ENCODE results near the gene NOL6. TPM values are rescaled to one million over a fixed set of nuclear protein-coding genes. Genes with fewer than 3 reads are reported as not detected.

Gene NOL6
- total and polyA plus RNA-seq, 2 of the 13 experiments (the other 11 are each of a cell fraction or from before 2014, with no cell fraction given): 17.0 to 30.2 TPM

GRCh38 chr9:33415501-33416038 lies 58.2 kb downstream of the NOL6 start (continued):
- TF ChIP-seq, protein P1, sequence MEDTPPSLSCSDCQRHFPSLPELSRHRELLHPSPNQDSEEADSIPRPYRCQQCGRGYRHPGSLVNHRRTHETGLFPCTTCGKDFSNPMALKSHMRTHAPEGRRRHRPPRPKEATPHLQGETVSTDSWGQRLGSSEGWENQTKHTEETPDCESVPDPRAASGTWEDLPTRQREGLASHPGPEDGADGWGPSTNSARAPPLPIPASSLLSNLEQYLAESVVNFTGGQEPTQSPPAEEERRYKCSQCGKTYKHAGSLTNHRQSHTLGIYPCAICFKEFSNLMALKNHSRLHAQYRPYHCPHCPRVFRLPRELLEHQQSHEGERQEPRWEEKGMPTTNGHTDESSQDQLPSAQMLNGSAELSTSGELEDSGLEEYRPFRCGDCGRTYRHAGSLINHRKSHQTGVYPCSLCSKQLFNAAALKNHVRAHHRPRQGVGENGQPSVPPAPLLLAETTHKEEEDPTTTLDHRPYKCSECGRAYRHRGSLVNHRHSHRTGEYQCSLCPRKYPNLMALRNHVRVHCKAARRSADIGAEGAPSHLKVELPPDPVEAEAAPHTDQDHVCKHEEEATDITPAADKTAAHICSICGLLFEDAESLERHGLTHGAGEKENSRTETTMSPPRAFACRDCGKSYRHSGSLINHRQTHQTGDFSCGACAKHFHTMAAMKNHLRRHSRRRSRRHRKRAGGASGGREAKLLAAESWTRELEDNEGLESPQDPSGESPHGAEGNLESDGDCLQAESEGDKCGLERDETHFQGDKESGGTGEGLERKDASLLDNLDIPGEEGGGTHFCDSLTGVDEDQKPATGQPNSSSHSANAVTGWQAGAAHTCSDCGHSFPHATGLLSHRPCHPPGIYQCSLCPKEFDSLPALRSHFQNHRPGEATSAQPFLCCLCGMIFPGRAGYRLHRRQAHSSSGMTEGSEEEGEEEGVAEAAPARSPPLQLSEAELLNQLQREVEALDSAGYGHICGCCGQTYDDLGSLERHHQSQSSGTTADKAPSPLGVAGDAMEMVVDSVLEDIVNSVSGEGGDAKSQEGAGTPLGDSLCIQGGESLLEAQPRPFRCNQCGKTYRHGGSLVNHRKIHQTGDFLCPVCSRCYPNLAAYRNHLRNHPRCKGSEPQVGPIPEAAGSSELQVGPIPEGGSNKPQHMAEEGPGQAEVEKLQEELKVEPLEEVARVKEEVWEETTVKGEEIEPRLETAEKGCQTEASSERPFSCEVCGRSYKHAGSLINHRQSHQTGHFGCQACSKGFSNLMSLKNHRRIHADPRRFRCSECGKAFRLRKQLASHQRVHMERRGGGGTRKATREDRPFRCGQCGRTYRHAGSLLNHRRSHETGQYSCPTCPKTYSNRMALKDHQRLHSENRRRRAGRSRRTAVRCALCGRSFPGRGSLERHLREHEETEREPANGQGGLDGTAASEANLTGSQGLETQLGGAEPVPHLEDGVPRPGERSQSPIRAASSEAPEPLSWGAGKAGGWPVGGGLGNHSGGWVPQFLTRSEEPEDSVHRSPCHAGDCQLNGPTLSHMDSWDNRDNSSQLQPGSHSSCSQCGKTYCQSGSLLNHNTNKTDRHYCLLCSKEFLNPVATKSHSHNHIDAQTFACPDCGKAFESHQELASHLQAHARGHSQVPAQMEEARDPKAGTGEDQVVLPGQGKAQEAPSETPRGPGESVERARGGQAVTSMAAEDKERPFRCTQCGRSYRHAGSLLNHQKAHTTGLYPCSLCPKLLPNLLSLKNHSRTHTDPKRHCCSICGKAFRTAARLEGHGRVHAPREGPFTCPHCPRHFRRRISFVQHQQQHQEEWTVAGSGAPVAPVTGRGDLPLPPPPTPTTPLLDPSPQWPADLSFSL (CRISPR knock-in tag; IDR thresholded peaks at IDR 0.05): no peak
- TF ChIP-seq ZNF225 (CRISPR knock-in tag; IDR thresholded peaks at IDR 0.05) (no peak), BRCA1 (CRISPR knock-in tag; IDR thresholded peaks at IDR 0.05) (peak; percentile 66; the same call in 1 of the 2 replicates), ZHX1 (CRISPR knock-in tag; IDR thresholded peaks at IDR 0.05; ENCODE audit: low read depth) (peak; percentile 91), NFE2L1 (CRISPR knock-in tag; IDR thresholded peaks at IDR 0.05; ENCODE audit: borderline replicate concordance) (no peak), MTF1 (CRISPR knock-in tag; IDR thresholded peaks at IDR 0.05) (no peak), ZSCAN22 (CRISPR knock-in tag; IDR thresholded peaks at IDR 0.05) (no peak), ZNF546 (CRISPR knock-in tag; conservative IDR thresholded peaks at IDR 0.05) (no peak), ZBTB43 (CRISPR knock-in tag; conservative IDR thresholded peaks at IDR 0.05) (peak; percentile 91), ZNF136 (CRISPR knock-in tag; IDR thresholded peaks at IDR 0.05; ENCODE audit: low read depth) (no peak), YEATS4 (CRISPR knock-in tag; IDR thresholded peaks at IDR 0.05; ENCODE audit: borderline replicate concordance) (peak; percentile 83; the same call in 1 of the 2 replicates), ZNF713 (CRISPR knock-in tag; IDR thresholded peaks at IDR 0.05) (no peak), MXD4 (CRISPR knock-in tag; IDR thresholded peaks at IDR 0.05) (peak; percentile 76), SIN3B (IDR thresholded peaks at IDR 0.05; ENCODE audit: low read length) (no peak), HNRNPLL (IDR thresholded peaks at IDR 0.05; ENCODE audit: low read depth, low read length, poor library complexity, severe bottlenecking) (peak; percentile 70), XBP1 (CRISPR knock-in tag; IDR thresholded peaks at IDR 0.05) (peak; percentile 79; the same call in 1 of the 2 replicates)
- TF ChIP-seq, protein P2, sequence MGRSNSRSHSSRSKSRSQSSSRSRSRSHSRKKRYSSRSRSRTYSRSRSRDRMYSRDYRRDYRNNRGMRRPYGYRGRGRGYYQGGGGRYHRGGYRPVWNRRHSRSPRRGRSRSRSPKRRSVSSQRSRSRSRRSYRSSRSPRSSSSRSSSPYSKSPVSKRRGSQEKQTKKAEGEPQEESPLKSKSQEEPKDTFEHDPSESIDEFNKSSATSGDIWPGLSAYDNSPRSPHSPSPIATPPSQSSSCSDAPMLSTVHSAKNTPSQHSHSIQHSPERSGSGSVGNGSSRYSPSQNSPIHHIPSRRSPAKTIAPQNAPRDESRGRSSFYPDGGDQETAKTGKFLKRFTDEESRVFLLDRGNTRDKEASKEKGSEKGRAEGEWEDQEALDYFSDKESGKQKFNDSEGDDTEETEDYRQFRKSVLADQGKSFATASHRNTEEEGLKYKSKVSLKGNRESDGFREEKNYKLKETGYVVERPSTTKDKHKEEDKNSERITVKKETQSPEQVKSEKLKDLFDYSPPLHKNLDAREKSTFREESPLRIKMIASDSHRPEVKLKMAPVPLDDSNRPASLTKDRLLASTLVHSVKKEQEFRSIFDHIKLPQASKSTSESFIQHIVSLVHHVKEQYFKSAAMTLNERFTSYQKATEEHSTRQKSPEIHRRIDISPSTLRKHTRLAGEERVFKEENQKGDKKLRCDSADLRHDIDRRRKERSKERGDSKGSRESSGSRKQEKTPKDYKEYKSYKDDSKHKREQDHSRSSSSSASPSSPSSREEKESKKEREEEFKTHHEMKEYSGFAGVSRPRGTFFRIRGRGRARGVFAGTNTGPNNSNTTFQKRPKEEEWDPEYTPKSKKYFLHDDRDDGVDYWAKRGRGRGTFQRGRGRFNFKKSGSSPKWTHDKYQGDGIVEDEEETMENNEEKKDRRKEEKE (IDR thresholded peaks at IDR 0.05): no peak

Measured in HepG2 (cell line).